ENCODE data around the gene SUCO. TPM values are rescaled to one million over a fixed set of nuclear protein-coding genes. Genes with fewer than 3 reads are reported as not detected.

Gene SUCO
- total and polyA plus RNA-seq, 12 donors: 14.0 to 108 (median 34.4) TPM

DNA sequence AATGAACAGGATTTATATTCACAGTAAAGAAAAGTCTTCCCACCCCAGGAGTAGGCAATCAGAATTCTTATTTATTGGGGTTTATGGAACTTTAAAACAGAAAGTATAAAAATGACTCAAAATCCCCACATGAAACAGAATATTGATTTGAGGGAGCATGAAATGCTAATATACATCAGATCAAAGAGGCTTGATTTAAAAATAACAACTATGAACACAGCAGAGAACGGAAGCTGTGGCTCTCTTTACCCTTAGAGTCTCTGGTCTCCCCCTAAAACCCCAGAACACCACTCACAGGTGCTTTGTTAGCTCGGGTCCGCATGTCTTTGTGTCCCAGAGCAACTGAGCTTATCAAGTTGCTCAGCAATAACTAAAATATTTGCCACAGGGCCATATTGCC lies 94.8 kb downstream of the SUCO start:
- WGBS, 4 donors: 64 to 85% (median 81%) methylated on average over 3 of the region's 3 CpGs
- Histone ChIP-seq H3K4me3 (no peak overlapping the region), H3K36me3 (replicated peaks in 1 of 2) (no peaks in the 10 kb centered on the region), H3K4me1 (replicated peaks in 1 of 2) (no peaks in the 10 kb centered on the region), H3K27me3 (no peaks in the 10 kb centered on the region), H3K9me3 (replicated peaks in 1 of 3) (no peaks in the 10 kb centered on the region), H3K27ac (no peak overlapping the region)
- TF ChIP-seq POLR2A (IDR thresholded peaks at IDR 0.05): no peak
- TF ChIP-seq, protein P1, sequence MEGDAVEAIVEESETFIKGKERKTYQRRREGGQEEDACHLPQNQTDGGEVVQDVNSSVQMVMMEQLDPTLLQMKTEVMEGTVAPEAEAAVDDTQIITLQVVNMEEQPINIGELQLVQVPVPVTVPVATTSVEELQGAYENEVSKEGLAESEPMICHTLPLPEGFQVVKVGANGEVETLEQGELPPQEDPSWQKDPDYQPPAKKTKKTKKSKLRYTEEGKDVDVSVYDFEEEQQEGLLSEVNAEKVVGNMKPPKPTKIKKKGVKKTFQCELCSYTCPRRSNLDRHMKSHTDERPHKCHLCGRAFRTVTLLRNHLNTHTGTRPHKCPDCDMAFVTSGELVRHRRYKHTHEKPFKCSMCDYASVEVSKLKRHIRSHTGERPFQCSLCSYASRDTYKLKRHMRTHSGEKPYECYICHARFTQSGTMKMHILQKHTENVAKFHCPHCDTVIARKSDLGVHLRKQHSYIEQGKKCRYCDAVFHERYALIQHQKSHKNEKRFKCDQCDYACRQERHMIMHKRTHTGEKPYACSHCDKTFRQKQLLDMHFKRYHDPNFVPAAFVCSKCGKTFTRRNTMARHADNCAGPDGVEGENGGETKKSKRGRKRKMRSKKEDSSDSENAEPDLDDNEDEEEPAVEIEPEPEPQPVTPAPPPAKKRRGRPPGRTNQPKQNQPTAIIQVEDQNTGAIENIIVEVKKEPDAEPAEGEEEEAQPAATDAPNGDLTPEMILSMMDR (IDR thresholded peaks at IDR 0.05): no peak
- intact Hi-C loops (cut with DNase I): no loop called here
- no peak for DNase-seq

DNA sequence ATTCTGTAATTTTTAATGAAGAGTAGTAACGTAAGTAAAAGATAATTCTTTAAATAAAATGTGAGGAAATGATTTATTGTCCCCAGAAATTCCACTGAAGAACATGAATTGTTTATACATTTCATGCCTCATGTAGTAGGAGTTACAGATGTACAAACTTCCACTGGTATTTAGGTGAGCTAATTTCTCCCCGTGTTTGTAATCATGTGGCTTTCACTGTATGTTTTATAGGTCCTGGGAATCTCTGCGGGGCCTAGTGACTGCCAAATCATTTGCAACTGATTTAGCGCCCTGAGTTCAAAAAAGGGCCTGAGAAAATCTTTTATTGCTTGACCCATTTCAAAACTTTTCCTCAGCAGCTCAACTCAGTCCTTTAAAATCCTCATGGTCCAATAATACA lies 95.5 kb downstream of the SUCO start:
- Histone ChIP-seq H3K4me3 (no peak overlapping the region), H3K27me3 (no peaks in the 10 kb centered on the region), H3K27ac (no peak overlapping the region), H3K36me3 (replicated peaks in 1 of 2) (no peaks in the 10 kb centered on the region), H3K4me1 (replicated peaks in 1 of 2) (no peaks in the 10 kb centered on the region), H3K9me3 (replicated peaks in 1 of 3) (no peaks in the 10 kb centered on the region)
- TF ChIP-seq, protein P1 (IDR thresholded peaks at IDR 0.05): no peak
- no peak for TF ChIP-seq POLR2A (IDR thresholded peaks at IDR 0.05)
- 70 to 80% (median 70%) methylated on average over 4 of the region's 4 CpGs for WGBS, 4 donors
- intact Hi-C loops (cut with DNase I): no loop called here
- DNase-seq: no peak

DNA sequence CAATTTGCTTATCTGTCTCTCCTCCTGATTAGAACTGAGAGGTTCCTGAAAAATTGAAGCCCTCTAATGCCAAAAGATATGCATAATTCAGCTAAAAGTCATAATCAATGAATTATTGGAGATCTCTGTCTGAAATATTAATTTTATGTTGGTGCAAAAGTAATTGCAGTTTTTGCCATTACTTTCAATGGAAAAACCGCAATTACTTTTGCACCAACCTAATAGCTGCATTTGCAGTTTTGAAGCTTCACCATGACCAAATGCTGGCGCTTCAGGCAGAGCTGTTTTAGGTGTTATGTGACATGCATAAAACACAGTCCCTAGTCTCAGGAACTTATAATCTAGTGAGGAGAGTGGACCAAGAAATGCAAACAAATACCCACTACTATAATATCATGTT lies 96.2 kb downstream of the SUCO start:
- Histone ChIP-seq H3K36me3 (replicated peaks in 1 of 2) (no peaks in the 10 kb centered on the region), H3K9me3 (replicated peaks in 1 of 3) (no peaks in the 10 kb centered on the region), H3K4me3 (no peak overlapping the region), H3K4me1 (replicated peaks in 1 of 2) (no peaks in the 10 kb centered on the region), H3K27me3 (no peaks in the 10 kb centered on the region), H3K27ac (no peak overlapping the region)
- TF ChIP-seq POLR2A (IDR thresholded peaks at IDR 0.05): no peak
- TF ChIP-seq, protein P1 (IDR thresholded peaks at IDR 0.05): no peak
- 86 to 90% (median 88%) methylated on average over 2 of the region's 2 CpGs for WGBS, 4 donors
- intact Hi-C loops (cut with DNase I): no loop called here
- DNase-seq: no peak

DNA sequence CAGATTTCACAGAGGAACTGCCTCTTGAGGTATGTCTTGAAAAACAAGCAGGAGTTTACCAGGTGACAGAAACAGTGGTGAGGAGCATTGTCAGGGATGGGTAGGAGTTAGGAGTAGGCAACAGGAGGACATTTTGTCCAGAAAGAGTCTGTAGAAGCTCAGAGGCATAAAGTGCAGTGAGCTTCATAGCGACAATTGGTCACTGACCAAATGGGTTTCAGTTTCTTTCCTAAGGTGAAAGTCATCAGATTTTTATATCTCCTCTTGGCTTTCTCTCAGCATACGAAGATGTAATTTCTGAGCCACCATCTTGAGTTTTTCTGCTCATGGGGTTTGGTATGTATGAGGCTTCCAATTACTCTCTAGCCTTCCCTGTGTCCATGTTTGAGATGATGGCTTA lies 96.7 kb downstream of the SUCO start:
- intact Hi-C loops (cut with DNase I): no loop called here
- no peak for DNase-seq
- no peaks in the 10 kb centered on the region for H3K9me3 ChIP-seq (replicated peaks in 1 of 3)
- H3K27ac ChIP-seq: no peak overlapping the region
- no peaks in the 10 kb centered on the region for H3K36me3 ChIP-seq (replicated peaks in 1 of 2)
- WGBS, 4 donors: 91 to 97% (median 93%) methylated on average over 2 of the region's 2 CpGs
- H3K4me3 ChIP-seq: no peak overlapping the region
- H3K27me3 ChIP-seq: no peaks in the 10 kb centered on the region
- H3K4me1 ChIP-seq (replicated peaks in 1 of 2): no peaks in the 10 kb centered on the region
- no peak for TF ChIP-seq POLR2A (IDR thresholded peaks at IDR 0.05)
- TF ChIP-seq, protein P1 (IDR thresholded peaks at IDR 0.05): no peak
